ENCODE measurements around the gene STOML2. TPM values are rescaled to one million over a fixed set of nuclear protein-coding genes. Genes with fewer than 3 reads are reported as not detected.

STOML2 gene
- total RNA-seq, 2 experiments from 2014 or later, result 96.0 to 96.9 TPM

GRCh38 chr9:35076848-35077247 is 26.1 kb downstream of the STOML2 start:
- Mint-ChIP-seq H3K27me3 (no peaks in the 10 kb centered on the region), H3K27ac (no peak overlapping the region), H3K9me3 (no peaks in the 10 kb centered on the region), H3K4me3 (peak overlapping the region; percentile 95), H3K36me3 (ENCODE audit: low read depth) (peaks cover 51% of the 10 kb centered on the region), H3K4me1 (peaks cover 59% of the 10 kb centered on the region)
- no peak for DNase-seq
- ChIA-PET CTCF (interaction anchor here (0.7 to 0.9 kb wide), 2 partner anchors 18 to 20 kb away, joined by 3 read pairs; partner anchors contain the start of gene PIGO), POLR2A (interaction anchor here (1.1 to 8.6 kb wide), 5 partner anchors 9 to 39 kb away, joined by 5 to 136 read pairs (median 61); partner anchors contain the start of genes ATOSB, PIGO, STOML2 and VCP)

GRCh38 chr9:35075358-35075757 is 27.6 kb downstream of the STOML2 start:
- peaks cover 62% of the 10 kb centered on the region for H3K36me3 Mint-ChIP-seq (ENCODE audit: low read depth)
- no peaks in the 10 kb centered on the region for H3K9me3 Mint-ChIP-seq
- no peak overlapping the region for H3K4me3 Mint-ChIP-seq
- CTCF ChIA-PET, result interaction anchor here (0.6 kb wide), 1 partner anchor 1560 kb away, joined by 3 read pairs; no protein-coding TSS in a partner anchor
- no peak overlapping the region for H3K27ac Mint-ChIP-seq
- peaks cover 65% of the 10 kb centered on the region for H3K4me1 Mint-ChIP-seq
- H3K27me3 Mint-ChIP-seq, result no peaks in the 10 kb centered on the region
- no peak for DNase-seq
- POLR2A ChIA-PET, result no interaction called here

GRCh38 chr9:35074791-35075190 is 28.1 kb downstream of the STOML2 start:
- POLR2A ChIA-PET, result no interaction called here

GRCh38 chr9:35074141-35074540 is 28.8 kb downstream of the STOML2 start:
- H3K36me3 Mint-ChIP-seq (ENCODE audit: low read depth), result peaks cover 69% of the 10 kb centered on the region
- no peak overlapping the region for H3K4me3 Mint-ChIP-seq
- H3K4me1 Mint-ChIP-seq, result peaks cover 71% of the 10 kb centered on the region
- H3K27me3 Mint-ChIP-seq, result no peaks in the 10 kb centered on the region
- ChIA-PET CTCF (no interaction called here), POLR2A (interaction anchor here (0.9 kb wide), 1 partner anchor 19 kb away, joined by 4 read pairs; no protein-coding TSS in a partner anchor)
- DNase-seq, result no peak
- no peaks in the 10 kb centered on the region for H3K9me3 Mint-ChIP-seq
- H3K27ac Mint-ChIP-seq, result peak overlapping the region; percentile 95

More at GRCh38 chr9:35074791-35075190, 28.1 kb downstream of the STOML2 start:
- peak overlapping the region; percentile 16 for H3K27ac Mint-ChIP-seq
- DNase-seq, result no peak
- CTCF ChIA-PET, result no interaction called here
- peaks cover 66% of the 10 kb centered on the region for H3K4me1 Mint-ChIP-seq
- no peaks in the 10 kb centered on the region for H3K27me3 Mint-ChIP-seq
- peaks cover 68% of the 10 kb centered on the region for H3K36me3 Mint-ChIP-seq (ENCODE audit: low read depth)
- no peaks in the 10 kb centered on the region for H3K9me3 Mint-ChIP-seq
- H3K4me3 Mint-ChIP-seq, result no peak overlapping the region

- CTCF ChIA-PET, result interaction anchor here (0.9 to 1.0 kb wide), 2 partner anchors 30 to 186 kb away, joined by 3 to 4 read pairs; partner anchors contain the start of gene STOML2
- Mint-ChIP-seq H3K36me3 (ENCODE audit: low read depth) (peaks cover 72% of the 10 kb centered on the region), H3K27ac (peak overlapping the region; percentile 95), H3K4me3 (peak overlapping the region; percentile 89), H3K9me3 (no peaks in the 10 kb centered on the region), H3K27me3 (no peaks in the 10 kb centered on the region), H3K4me1 (peaks cover 72% of the 10 kb centered on the region)
- POLR2A ChIA-PET, result interaction anchor here (0.9 to 2.5 kb wide), 2 partner anchors 20 to 41 kb away, joined by 4 to 28 read pairs; partner anchors contain the start of gene ATOSB
- no peak for DNase-seq
These were observed 29.7 kb downstream of the STOML2 start for GRCh38 chr9:35073279-35073612.

- peak; percentile 98 for DNase-seq
- H3K36me3 Mint-ChIP-seq (ENCODE audit: low read depth), result peaks cover 73% of the 10 kb centered on the region
- H3K27ac Mint-ChIP-seq, result peak within 1 kb of the TSS; percentile 95
- CTCF ChIA-PET, result interaction anchor here (0.6 to 5.2 kb wide), 15 partner anchors 7 to 187 kb away, joined by 3 to 28 read pairs (median 4); partner anchors contain the start of genes ATOSB, FANCG, PIGO and STOML2
- POLR2A ChIA-PET, result interaction anchor here (0.6 to 9.3 kb wide), 15 partner anchors 8 to 672 kb away, joined by 3 to 136 read pairs (median 11); partner anchors contain the start of genes ATOSB, CCDC107, DNAJB5 and FANCG
- H3K4me1 Mint-ChIP-seq, result peaks cover 72% of the 10 kb centered on the region
- H3K9me3 Mint-ChIP-seq, result no peaks in the 10 kb centered on the region
- H3K4me3 Mint-ChIP-seq, result peak within 1 kb of the TSS; percentile 89
- H3K27me3 Mint-ChIP-seq, result no peaks in the 10 kb centered on the region
These were observed 30.3 kb downstream of the STOML2 start, which contains the start of gene VCP for GRCh38 chr9:35072461-35073278. VCP (minus strand) TSS chr9:35072625; CDS start chr9:35072353, 272 bp downstream.

- Mint-ChIP-seq H3K27ac (peak overlapping the region; percentile 95), H3K4me3 (peak overlapping the region; percentile 89), H3K4me1 (peaks cover 71% of the 10 kb centered on the region), H3K27me3 (no peaks in the 10 kb centered on the region), H3K9me3 (no peaks in the 10 kb centered on the region), H3K36me3 (ENCODE audit: low read depth) (peaks cover 75% of the 10 kb centered on the region)
- ChIA-PET CTCF (interaction anchor here (0.6 to 5.2 kb wide), 16 partner anchors 8 to 660 kb away, joined by 3 to 28 read pairs (median 4); partner anchors contain the start of genes ATOSB, CREB3, FANCG and PIGO), POLR2A (interaction anchor here (0.6 to 9.3 kb wide), 20 partner anchors 9 to 1053 kb away, joined by 3 to 136 read pairs (median 8); partner anchors contain the start of genes ATOSB, CCDC107, DNAJB5 and FANCG)
- DNase-seq, result peak; percentile 79
These were observed 31.0 kb downstream of the STOML2 start for GRCh38 chr9:35071814-35072460.

GRCh38 chr9:35070823-35071813 is 31.8 kb downstream of the STOML2 start:
- H3K9me3 Mint-ChIP-seq, result no peaks in the 10 kb centered on the region
- POLR2A ChIA-PET, result interaction anchor here (0.6 to 9.3 kb wide), 20 partner anchors 10 to 1054 kb away, joined by 3 to 136 read pairs (median 8); partner anchors contain the start of genes ATOSB, CCDC107, DNAJB5 and FANCG
- no peaks in the 10 kb centered on the region for H3K27me3 Mint-ChIP-seq
- peaks cover 69% of the 10 kb centered on the region for H3K4me1 Mint-ChIP-seq
- H3K4me3 Mint-ChIP-seq, result peak overlapping the region; percentile 89
- DNase-seq, result no peak
- CTCF ChIA-PET, result interaction anchor here (0.6 to 5.2 kb wide), 14 partner anchors 9 to 661 kb away, joined by 3 to 28 read pairs (median 4); partner anchors contain the start of genes ATOSB, CREB3 and FANCG
- peak overlapping the region; percentile 95 for H3K27ac Mint-ChIP-seq
- H3K36me3 Mint-ChIP-seq (ENCODE audit: low read depth), result peaks cover 76% of the 10 kb centered on the region

- Mint-ChIP-seq H3K36me3 (ENCODE audit: low read depth) (peaks cover 73% of the 10 kb centered on the region), H3K9me3 (no peaks in the 10 kb centered on the region), H3K27me3 (no peaks in the 10 kb centered on the region), H3K27ac (no peak overlapping the region), H3K4me3 (peak overlapping the region; percentile 23), H3K4me1 (peaks cover 58% of the 10 kb centered on the region)
- DNase-seq, result no peak
- CTCF ChIA-PET, result interaction anchor here (0.6 to 5.2 kb wide), 4 partner anchors 11 to 170 kb away, joined by 3 to 28 read pairs (median 10); no protein-coding TSS in a partner anchor
- POLR2A ChIA-PET, result interaction anchor here (1.4 to 9.3 kb wide), 3 partner anchors 12 to 45 kb away, joined by 3 to 136 read pairs (median 65); partner anchors contain the start of genes FANCG and PIGO
These were observed 33.9 kb downstream of the STOML2 start for GRCh38 chr9:35069020-35069419.

- H3K4me3 Mint-ChIP-seq, result no peak overlapping the region
- H3K27ac Mint-ChIP-seq, result no peak overlapping the region
- H3K36me3 Mint-ChIP-seq (ENCODE audit: low read depth), result peaks cover 79% of the 10 kb centered on the region
- H3K4me1 Mint-ChIP-seq, result peaks cover 44% of the 10 kb centered on the region
- DNase-seq, result no peak
- H3K9me3 Mint-ChIP-seq, result no peaks in the 10 kb centered on the region
- POLR2A ChIA-PET, result interaction anchor here (0.7 to 9.3 kb wide), 3 partner anchors 14 to 31 kb away, joined by 3 to 136 read pairs (median 3); partner anchors contain the start of gene FANCG
- no peaks in the 10 kb centered on the region for H3K27me3 Mint-ChIP-seq
- CTCF ChIA-PET, result interaction anchor here (1.3 to 1.6 kb wide), 2 partner anchors 15 to 29 kb away, joined by 6 to 10 read pairs; partner anchors contain the start of gene PIGO
These were observed 35.9 kb downstream of the STOML2 start for GRCh38 chr9:35067056-35067455.

- H3K4me3 Mint-ChIP-seq, result no peak overlapping the region
- POLR2A ChIA-PET, result interaction anchor here (4.3 kb wide), 1 partner anchor 11 kb away, joined by 23 read pairs; the partner anchor contains the start of gene VCP
- no peaks in the 10 kb centered on the region for H3K9me3 Mint-ChIP-seq
- CTCF ChIA-PET, result interaction anchor here (1.5 kb wide), 1 partner anchor 10 kb away, joined by 3 read pairs; no protein-coding TSS in a partner anchor
- H3K27me3 Mint-ChIP-seq, result no peaks in the 10 kb centered on the region
- peaks cover 2% of the 10 kb centered on the region for H3K4me1 Mint-ChIP-seq
- no peak for DNase-seq
- peaks cover 93% of the 10 kb centered on the region for H3K36me3 Mint-ChIP-seq (ENCODE audit: low read depth)
- no peak overlapping the region for H3K27ac Mint-ChIP-seq
These were observed 42.3 kb downstream of the STOML2 start for GRCh38 chr9:35060548-35061207.

All from activated CD4-positive, alpha-beta memory T cell treated with anti-CD3 and anti-CD28 coated beads, Interleukin-2, amount 10 ng/mL, durations not matched to agents 7 days and 5 days (primary cell).